ENCODE results near the gene SENP2.
"Not testable (repeated sequence)": the region's sequence is repeated elsewhere in the genome, so short reads cannot be mapped to it uniquely, and the experiment has no call there.

Gene SENP2

DNA sequence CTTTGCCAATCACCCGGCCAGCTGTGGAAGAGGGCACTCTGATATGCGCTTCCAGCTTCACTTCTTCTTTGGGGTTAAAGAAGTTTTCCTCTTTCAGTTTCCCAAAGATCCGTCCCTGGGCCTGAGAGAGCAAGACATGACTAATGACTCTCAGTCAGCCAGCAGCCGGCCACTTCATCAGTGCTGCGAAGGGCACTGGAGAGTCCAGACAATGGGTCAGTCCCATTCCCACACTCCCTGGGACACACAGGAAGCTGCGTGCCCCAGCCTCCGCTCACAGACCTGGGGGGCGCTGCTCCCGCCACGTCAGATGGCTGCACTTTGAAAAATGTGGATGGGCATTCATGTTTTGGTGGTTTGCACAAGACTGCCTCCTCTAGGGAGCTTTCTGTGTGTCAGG, 63.3 kb downstream of the SENP2 start:
- peak; percentile 73 for DNase-seq

DNA sequence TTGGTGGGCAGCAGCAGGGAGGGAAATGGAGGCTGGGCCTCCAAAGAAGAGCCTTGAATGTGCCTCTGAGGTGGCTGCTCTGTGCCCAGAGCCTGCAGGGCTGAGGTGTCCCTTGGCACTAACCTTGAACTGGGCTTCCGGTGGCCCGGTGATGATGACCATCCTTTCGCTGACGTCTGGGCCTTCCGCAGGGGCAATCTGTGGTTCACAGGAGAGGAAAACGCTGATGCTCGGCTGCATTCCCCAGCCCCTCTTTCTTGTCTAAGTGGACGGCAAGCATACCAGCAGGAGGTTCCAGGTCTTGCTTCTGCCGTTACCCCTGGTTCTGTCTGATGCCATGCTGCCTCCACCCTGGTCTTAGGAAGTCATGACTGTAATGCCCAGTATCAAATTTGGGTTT, 65.9 kb downstream of the SENP2 start:
- no peak for DNase-seq

DNA sequence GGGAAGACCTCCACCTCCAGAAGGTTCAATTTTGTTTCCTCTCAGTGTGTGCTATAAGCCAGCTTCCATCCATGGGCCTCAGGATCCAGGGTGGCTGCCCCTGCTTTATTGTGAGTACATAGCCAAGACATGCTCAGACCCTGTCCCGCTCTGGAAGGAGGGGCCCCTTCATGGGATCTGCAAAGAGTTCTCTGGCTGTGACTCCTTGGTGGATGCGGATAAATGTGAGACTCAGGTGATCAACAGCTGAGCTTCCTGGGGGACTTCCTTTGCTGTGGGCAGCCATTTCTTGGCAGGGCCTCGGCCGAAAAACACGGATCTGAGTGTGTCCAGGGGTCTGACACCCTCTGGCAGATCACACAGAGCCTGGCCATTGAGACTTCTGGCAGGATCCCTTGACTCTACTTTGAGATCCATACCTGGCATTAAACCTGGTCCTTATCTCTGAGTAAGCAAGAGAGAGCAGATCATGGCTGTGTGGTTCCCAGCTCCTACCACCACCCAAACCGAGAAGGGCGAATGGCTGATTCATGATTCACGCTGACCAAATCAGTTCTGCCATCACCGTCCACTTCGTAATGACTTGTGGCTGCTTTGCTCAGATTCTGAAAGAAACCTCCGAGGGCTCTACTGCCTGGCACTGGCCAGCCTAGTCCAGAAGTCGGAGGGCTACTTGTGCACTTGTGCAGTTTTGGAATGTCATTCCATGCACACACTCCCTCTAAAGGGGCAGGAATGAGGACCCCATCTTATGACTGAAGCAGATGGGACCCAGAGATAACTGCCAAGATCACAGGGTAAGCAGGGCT, 68.1 kb downstream of the SENP2 start:
- DNase-seq = no peak

DNA sequence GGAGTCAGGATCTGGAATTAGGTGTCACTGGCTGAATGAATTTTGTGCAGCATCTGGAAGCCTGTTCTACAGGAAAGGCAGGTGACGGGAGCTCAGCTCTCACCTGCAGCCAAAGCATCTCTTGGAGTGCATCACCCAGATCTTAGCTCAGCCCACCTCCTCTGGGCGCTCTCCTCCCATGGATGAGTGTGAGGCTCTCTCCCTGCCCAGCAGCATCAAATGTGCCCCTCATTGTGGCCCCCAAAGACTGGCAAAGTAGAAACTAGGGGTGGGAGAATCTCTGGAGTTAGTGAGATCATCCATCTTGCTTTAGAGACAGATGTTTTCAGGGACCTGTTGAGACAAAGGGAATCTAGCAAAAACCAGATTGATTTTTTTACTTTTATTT, 68.7 kb downstream of the SENP2 start:
- DNase-seq = no peak

DNA sequence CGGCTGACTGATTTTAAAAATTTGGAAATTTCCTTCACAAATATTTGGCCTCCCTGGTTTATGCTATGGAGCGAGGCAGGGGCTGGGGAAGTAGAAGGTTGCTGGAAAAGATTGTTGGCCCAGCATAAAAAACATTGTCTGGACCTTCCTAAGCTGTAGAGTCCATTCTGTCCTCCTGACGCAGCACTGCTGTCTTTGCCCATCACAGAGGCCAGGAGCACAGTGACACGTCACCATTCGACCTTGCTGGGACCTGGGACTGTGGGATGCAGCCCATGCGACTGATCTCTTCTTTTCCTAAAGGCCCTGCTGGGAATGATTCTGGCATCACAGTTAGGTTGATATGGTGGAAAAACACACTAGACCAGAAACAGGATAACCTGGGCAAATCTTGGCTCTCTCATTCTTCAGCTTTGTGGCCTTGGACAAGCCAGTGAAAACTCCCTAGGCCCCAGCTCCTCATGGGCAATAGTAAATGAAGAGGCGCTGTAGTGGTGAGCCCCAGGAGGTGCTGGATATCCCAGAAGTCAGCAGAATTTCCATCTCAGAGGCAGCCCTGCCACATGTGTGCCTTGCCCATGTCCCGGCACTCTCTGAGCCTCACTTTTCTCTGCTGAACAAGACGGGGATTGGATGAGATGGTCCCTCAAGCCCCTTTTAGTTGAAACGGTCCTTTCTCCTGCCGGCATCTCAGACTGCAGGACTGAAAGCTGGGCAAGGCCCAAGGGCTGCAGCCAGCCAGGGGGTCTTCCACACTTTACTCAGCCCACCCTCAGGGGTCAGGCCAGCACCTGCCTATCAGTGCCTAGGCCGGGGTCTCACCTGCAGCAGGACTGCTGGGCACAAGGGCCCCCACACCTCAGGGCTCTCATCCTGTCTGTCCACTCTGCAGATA, 69.6 kb downstream of the SENP2 start:
- DNase-seq = no peak

DNA sequence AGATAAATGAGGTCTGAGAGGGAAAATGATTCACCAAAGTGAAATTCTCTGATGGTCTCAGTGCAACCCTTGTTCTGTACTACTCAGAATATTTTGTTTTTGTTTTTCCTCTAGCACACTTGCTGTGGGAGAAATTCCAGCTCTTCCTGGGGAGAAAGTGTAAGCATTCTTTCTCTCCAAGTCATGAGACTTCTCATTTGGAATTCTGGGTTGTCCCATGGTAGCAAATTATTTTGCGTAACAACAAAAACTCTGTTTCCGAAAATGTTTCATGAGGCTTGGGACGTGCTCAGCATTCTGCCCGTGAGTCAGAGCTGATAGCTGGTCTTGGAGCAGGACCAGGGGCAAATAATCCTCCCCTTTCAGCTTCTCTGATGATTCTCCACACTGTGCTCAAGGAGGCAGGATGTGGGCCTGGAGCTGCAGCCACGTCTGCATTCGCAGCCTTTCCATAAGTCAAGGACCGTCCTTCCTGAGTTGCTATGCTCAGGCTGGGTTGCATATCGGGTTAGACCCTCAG, 70.3 kb downstream of the SENP2 start:
- no peak for DNase-seq

DNA sequence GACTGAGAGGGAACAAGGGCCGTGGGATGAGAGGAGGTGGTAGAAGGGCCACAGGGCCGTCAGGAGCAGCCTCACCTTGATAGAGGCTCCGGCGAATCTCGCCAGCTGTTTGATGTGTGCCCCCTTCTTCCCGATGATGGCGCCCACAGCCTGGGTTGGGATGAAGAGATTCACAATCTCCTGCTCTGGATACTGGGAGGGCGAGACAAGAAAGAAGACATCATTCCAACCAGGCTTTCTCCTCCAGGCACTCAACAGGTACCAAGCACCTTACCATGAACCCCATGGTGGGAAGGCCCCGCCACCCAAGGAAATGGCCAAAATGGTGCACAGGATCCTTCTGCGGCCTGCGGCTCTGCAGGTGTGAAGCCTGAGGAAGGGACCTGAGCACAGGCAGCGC, 71.1 kb downstream of the SENP2 start:
- no peak for DNase-seq

DNA sequence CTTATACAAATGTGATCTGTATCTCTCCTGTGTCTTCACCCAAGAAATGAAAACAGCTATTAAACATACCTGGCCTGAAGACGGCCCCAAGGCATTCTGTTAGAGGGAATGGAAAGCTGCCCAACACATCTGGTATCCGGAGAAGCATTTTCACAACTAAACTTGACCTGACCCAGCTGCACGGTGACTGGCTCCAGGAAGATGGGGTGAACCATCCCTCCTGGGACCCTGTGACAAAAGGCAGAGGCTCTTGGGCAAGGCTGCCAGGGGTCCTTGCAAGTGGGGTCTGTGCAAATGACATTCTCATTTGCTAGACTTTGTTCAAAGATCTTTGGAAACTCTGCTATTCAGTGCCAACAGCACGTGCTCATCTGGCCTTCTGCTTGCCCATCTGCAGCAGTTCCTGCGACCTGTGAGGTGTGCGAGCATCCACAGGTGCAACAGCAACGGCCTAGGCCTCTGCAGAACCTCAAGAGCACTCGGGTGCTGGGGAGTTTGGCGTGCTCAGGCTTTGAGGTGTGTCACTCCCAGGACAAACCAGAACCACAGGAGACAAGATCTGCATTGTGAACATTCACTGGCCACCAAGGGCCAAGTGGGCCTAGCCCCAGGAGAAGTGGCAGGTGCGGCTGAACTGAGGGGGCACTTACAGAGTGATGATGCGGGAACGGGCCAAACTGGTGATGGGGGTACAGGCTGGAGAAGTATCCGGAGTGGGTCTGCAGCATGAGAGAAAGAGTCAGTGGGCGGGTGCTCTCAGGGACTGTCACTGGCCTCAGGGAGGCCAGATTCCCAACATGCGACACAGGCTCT, 71.8 kb downstream of the SENP2 start:
- no peak for DNase-seq

DNA sequence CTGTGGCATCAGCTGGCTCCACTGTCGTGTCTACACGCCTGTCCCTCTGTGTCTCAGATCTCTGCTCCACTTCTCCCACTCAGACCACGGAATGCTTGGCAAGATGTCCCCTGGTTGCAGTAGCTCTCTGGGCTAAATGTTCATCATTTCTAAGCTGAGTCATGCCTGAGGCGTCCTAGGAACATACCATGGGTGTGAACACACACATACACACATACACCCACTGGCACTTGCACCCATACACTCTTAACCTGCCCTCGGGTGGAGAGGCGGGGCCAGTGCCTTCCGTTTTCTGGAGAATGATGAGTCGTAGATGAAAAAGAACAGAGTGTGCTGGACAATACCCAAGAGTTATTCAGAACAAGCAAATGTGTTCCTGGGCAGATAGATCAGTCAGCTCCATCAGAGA, 72.4 kb downstream of the SENP2 start:
- DNase-seq = peak; percentile 4

DNA sequence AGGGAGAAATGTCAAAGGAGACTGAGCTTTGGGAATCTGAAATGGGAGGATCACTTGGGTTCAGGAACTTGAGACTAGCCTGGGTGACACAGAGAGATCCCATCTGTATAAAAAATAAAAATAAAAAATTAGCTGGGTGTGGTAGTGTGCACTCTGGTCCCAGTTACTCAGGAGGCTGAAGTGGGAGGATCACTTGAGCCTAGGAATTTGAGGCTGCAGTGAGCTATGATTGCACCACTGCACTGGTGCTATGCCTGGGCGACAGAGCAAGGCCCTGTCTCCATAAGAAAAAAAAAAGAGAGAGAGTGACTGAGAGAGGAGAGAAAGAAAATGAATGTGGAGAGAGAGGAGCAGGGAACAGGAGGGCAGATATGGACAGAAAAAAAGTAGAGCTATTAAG, 72.8 kb downstream of the SENP2 start:
- no peak for DNase-seq

DNA sequence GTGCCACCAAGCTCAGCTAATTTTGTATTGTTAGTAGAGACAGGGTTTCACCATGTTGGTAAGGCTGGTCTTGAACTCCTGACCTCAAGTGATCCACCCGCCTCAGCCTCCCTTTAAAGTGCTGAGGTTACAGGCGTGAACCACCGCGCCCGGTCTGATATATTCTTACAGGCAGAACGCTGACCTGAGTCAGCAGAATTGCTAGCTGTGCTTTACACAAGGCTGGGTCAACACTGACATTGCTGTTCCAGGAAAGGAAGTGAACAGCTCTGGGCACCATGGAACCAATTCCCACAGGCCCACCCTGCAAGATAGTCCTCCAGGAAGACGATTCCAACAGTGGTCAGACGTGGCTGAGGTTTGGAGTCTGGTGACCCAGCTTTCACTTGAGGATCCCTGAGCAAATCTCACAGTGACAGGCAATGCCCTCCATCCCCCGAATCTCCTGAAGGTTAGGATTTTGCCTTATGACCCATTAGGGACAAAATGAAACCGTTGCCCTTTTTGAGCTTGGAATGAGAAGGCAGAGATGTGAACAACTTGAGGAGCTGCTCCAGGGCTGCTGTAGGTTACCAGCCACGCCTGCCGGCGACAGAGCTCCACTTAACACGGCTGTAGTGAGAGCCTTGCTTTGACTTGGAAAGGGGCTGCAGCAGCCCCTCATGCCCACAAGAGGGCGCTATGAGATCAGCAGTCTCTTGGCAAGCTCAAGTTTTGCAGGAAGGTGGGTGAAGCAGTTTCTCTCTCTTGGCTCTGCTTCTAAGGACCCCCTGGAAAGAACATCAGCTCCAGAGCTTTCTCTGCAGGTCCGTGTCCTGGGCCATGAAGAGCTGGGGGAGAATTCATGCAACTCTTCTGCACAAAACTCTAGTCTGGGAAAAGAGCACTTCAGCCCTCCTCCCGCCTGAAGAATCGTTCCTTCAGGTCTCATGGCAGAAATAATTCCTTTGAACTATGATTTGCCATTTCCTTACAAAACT, 74.1 kb downstream of the SENP2 start:
- DNase-seq = peak; percentile 70

DNA sequence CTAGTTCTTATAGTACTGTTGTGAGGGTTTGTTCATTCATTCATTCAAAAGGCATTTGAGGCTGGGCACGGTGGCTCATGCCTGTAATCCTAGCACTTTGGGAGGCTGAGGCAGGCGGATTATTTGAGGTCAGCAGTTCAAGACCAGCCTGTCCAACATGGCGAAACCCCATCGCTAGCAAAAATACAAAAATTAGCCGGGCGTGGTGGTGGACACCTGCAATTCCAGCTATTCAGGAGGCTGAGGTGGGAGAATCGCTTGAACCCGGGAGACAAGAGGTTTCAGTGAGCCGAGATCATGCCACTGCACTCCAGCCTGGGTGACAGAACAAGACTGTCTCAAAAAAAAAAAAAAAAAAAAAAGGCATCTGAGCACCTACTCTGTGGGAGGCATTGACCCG, 75.2 kb downstream of the SENP2 start:
- DNase-seq = not testable (repeated sequence)

DNA sequence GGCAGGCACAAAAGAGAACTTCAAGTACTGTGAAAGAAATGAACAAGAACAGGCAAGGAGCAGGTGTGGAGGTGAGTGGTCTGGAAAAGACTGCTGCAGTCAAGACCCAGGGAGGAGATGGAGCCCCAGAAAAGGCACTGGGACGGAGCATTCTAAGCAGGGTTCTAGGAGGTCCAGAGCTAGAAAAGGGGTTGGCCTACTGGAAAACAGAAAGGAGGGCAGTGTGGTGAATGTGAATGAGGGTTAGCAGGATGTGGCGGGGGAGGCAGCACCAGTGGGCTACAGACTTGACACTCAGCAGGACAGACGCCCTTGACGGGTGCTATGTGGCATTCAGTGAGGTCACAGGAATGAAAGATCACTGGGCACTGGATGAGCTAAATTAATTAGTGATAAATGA, 75.7 kb downstream of the SENP2 start:
- no peak for DNase-seq

DNA sequence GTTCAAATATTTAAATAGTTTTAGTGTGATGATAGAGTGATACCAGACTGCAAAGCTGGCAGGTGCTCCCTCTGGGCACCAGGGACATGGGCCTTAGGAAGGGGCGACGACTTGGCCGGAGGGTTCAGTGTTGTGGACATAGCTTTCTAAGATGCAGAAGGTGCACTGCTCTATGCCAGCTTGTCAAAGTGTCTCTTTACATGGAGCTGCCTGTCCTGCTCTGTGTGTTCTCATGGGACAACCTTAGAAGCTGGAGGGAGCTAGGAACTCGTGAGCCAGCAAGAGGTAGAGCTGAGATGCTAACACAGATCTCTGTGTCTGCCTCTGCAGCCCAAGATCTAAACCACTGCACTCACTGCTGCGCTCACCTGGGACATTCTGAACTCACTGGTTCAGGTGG, 77.8 kb downstream of the SENP2 start:
- no peak for DNase-seq

DNA sequence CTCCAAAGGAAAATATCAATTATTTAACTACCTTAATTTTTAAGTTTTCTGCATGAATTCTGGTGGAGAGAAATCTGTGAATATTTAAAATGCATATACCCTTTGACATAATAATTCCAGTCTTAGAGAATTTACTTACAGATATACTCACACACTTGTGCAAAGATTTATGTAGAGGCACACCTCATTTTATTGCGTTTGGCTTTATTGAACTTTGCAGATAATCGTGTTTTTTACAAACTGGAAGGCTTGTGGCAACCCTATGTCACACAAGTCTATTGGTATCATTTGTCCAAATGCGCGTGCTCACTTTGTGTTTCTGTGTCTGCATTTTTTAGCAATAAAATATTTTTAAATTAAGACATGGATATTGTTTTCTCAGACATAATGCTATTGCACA, 81.5 kb downstream of the SENP2 start:
- no peak for DNase-seq

DNA sequence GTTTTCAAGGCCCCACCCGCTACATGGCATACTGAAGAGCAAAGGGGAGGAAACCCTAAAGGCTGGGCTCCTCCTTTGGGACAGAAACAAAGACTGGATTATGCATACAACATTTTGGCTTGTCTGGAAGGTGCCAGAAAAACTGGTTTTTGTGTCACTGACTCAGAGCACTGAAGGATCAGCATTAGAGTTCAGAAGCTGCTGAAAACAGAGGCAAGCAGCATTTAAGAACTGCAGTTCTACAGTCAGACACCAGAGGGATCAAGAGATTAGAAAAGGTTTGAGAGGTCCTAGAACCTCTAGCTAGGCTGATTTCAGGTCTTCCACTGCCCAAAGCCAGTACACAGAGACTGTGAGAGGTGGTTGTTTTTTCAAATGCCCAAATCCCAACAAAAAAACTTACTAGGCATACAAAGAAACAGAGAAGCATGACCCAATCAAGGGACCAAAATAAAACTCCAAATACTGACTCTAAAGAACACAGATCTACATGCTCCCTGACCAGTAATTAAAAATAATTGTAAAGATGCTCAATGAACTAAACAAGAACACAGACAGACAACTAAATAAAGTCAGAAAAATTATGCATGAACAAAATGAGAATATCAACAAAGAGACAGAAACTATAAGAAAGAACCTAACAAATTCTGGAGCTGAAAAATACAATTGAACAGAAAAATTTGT, 91.2 kb downstream of the SENP2 start:
- peak; percentile 68 for DNase-seq

DNA sequence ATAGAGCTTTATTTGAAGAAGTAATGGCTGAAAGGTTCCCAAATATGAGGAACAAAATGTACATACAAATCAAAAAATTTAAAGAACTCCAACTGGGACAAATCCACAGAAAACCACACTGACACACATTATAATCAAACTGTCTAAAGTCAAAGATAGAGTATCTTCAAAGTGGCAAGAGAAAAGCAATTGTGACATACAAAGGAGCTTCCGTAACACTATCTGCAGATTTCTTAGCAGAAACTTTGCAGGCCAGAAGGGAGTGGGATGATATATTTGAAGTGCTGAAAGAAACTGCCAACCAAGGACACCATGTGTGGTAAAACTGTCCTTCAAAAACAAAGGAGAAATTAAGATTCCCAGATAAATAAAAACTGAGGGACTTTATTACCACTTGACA, 91.9 kb downstream of the SENP2 start:
- DNase-seq = no peak

DNA sequence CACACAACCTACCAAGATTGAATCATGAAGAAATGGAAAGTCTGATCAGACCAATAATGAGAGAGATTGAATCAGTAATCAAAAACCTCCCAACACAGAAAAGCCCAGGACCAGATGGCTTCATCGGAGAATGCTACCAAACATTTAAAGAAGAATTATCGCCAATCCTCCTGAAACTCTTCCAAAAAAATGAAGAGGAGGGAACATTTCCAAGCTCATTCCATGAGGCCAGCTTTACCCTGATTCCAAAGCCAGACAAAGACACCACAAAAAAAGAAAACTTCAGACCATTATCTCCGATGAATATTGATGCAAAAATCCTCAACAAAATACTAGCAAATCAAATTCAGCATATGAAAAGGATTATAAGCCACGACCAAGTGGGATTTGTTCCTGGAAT, 94.1 kb downstream of the SENP2 start:
- no peak for DNase-seq

Measured in inflammatory macrophage treated with lipopolysaccharide for 4 hours (primary cell).